GM12864 (cell line): ENCODE measurements around the gene GGN.

Experiments used
- DNase-seq: peaks from one replicate; pipeline ENCODE4 v3.0.0-alpha.2; 2011; ENCODE audit warnings: low read depth
- H3K4me3 ChIP-seq: 2 replicates; pipeline ENCODE4 v1.5.1; 2011; ENCODE audit warnings: mild to moderate bottlenecking, low read depth, low read length, control low read depth
- CTCF ChIP-seq: IDR thresholded peaks from 2 replicates; pipeline ENCODE4 v1.5.1; 2011; ENCODE audit warnings: low read depth, mild to moderate bottlenecking, moderate library complexity, low read length, control low read depth, inconsistent platforms; ENCODE audit errors: missing control alignments

Gene GGN

GRCh38 chr19:38381138-38381537 lies 6.7 kb downstream of the GGN start:
- no peak for TF ChIP-seq CTCF
- no peak overlapping the region for H3K4me3 ChIP-seq
- DNase-seq: no peak

GRCh38 chr19:38378866-38379265 lies 9.0 kb downstream of the GGN start:
- TF ChIP-seq CTCF: no peak
- H3K4me3 ChIP-seq: no peak overlapping the region
- no peak for DNase-seq

GRCh38 chr19:38377052-38377451 lies 10.8 kb downstream of the GGN start:
- DNase-seq: no peak
- no peak overlapping the region for H3K4me3 ChIP-seq
- TF ChIP-seq CTCF: no peak

- no peak for TF ChIP-seq CTCF
- H3K4me3 ChIP-seq: no peak overlapping the region
- DNase-seq: no peak
These were observed 11.3 kb downstream of the GGN start for GRCh38 chr19:38376576-38376975.

GRCh38 chr19:38375748-38376147 lies 12.1 kb downstream of the GGN start:
- DNase-seq: no peak
- TF ChIP-seq CTCF: no peak
- H3K4me3 ChIP-seq: peak overlapping the region; percentile 95

GRCh38 chr19:38375098-38375493 lies 12.7 kb downstream of the GGN start:
- DNase-seq: no peak
- no peak for TF ChIP-seq CTCF
- peak overlapping the region; percentile 95 for H3K4me3 ChIP-seq

- H3K4me3 ChIP-seq: peak within 1 kb of the TSS; percentile 95
- DNase-seq: peak; percentile 99
- TF ChIP-seq CTCF: no peak
These were observed 13.3 kb downstream of the GGN start, which contains the start of gene PSMD8 for GRCh38 chr19:38374332-38375097. Gene PSMD8 (plus strand): TSS chr19:38374571. CDS start chr19:38374602, 31 bp downstream.
